Stimulated activated CD8-positive, alpha-beta memory T cell treated with anti-CD3 and anti-CD28 coated beads, Interleukin-12 subunit alpha, Interleukin-12 subunit beta, amount 100 ng/mL, for 24 hours (primary cell): ENCODE data around the gene SLC25A44.
"Not testable (repeated sequence)": the region's sequence is repeated elsewhere in the genome, so short reads cannot be mapped to it uniquely, and the experiment has no call there.

ENCODE experiments used
- DNase-seq: peaks from one replicate; pipeline ENCODE4 v3.0.0-alpha.2; 2020; ENCODE audit errors: extremely low read depth

The SLC25A44 gene

GRCh38 chr1:156204686-156205085 is 10.8 kb downstream of the SLC25A44 start:
- DNase-seq: no peak

GRCh38 chr1:156211243-156211642 is 17.3 kb downstream of the SLC25A44 start:
- DNase-seq: no peak

- DNase-seq: no peak
These were observed 18.2 kb downstream of the SLC25A44 start for GRCh38 chr1:156212130-156212529.

DNA sequence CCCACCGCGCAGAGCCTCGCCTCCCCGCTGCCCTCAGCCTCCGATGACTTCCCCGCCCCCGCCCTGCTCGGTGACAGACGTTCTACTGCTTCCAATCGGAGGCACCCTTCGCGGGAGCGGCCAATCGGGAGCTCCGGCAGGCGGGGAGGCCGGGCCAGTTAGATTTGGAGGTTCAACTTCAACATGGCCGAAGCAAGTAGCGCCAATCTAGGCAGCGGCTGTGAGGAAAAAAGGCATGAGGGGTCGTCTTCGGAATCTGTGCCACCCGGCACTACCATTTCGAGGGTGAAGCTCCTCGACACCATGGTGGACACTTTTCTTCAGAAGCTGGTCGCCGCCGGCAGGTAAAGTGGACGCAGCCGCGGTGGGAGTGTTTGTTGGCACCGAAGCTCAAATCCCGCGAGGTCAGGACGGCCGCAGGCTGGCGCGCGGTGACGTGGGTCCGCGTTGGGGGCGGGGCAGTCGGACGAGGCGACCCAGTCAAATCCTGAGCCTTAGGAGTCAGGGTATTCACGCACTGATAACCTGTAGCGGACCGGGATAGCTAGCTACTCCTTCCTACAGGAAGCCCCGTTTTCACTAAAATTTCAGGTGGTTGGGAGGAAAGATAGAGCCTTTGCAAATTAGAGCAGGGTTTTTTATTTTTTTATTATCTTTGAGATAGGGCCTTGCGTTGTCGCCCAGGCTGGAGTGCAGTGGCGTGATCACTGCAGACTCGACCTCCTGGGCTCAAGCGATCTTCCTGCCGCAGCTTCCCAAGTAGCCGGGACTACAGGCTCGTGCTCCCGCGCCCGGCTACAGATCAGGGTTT is 19.1 kb downstream of the SLC25A44 start, which contains the start of gene PMF1:
PMF1 (plus strand) TSS at position 175 of the 811 bp plus-strand sequence; CDS start at position 184, 9 bp downstream.
- DNase-seq: peak; percentile 91

- no peak for DNase-seq
These were observed 19.7 kb downstream of the SLC25A44 start for GRCh38 chr1:156213644-156213966.

GRCh38 chr1:156214024-156214748 is 20.3 kb downstream of the SLC25A44 start:
- DNase-seq: no peak

DNA sequence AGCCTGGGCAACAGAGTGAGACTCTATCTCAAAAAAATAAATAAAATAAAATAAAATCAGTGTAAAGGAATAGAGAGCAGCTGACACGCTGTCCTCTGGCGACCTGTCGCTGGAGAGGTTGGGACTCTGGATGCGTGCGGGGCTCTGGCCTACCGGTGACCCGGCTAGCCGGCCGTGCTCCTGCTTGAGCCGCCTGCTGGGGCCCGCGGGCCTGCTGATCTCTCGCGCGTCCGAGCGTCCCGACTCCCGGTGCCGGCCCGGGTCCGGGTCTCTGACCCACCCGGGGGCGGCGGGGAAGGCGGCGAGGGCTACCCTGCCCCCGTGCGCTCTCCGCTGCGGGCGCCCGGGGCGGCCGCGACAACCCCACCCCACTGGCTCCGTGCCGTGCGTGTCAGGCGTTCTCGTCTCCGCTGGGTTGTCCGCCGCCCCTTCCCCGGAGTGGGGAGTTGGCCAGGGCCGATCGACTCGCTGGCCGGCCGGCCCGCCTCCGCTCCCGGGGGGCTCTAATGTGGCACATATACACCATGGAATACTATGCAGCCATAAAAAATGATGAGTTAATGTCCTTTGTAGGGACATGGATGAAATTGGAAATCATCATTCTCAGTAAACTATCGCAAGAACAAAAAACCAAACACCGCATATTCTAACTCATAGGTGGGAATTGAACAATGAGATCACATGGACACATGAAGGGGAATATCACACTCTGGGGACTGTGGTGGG is 22.6 kb downstream of the SLC25A44 start:
- DNase-seq: not testable (repeated sequence)

DNA sequence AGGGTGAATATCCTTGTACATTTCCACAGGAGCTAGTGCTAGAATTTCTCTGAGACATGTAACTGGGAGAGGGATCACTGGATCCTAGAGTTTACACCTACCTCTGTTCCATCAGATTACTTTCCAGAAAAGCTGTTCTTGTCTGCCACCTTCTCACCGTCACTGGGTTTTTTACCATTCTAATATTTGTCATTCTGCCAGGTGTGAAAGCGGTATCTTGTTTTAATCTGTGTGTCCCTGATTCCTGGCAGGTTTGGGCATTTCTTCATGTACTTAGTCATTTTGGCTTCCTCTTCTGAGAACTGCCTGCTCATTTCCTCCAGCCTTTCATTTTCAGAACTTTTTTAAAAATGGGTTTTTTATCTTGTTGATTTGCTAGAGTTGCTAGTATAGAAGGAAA is 24.0 kb downstream of the SLC25A44 start:
- no peak for DNase-seq

- DNase-seq: no peak
These were observed 26.3 kb downstream of the SLC25A44 start for GRCh38 chr1:156220226-156220625.

DNA sequence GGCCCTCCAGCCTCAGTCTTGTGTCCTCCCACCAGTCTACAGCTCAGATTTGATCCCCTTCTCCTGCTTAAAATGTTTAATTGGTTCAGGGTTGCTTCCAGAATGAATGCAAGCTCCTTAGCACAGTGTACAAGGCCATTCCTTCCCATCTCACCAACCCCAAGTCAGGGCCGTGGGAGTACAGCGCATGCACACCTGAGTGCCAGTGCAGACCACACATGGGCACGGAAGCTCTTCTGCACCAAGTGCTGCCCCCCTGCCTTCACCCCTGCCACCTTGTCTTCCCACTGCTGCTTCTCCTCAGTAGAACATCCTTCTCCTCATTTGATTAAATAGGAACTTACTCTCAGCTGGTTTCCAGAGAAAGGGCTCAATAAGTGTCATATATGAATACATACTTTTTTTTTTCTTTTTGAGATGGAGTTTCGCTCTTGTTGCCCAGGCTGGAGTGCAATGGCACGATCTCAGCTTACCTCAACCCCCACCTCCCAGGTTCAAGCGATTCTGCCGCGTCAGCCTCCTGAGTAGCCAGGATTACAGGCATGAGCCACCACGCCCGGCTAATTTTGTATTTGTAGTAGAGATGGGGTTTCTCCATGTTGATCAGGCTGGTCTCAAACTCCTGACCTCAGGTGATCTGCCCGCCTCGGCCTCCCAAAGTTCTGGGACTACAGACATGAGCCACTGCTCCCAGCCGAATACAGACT is 28.2 kb downstream of the SLC25A44 start:
- DNase-seq: no peak

DNA sequence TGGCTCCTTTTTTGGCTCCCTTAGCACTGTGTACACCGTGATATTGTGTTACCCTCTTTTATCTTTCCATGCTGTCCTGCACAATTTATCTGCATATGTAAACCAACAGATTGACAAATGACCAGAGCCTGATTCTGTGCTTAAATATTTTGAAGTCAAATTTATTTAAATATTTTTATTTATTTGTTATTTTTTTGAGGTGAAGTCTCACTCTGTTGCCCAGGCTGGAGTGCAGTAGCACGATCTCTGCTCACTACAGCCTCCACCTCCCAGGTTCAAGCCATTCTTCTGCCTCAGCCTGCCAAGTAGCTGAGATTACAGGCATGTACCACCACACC is 31.7 kb downstream of the SLC25A44 start:
- no peak for DNase-seq

- DNase-seq: no peak
These were observed 32.2 kb downstream of the SLC25A44 start for GRCh38 chr1:156226116-156226538.

- DNase-seq: no peak
These were observed 32.9 kb downstream of the SLC25A44 start for GRCh38 chr1:156226782-156227181.

GRCh38 chr1:156228501-156228900 is 34.6 kb downstream of the SLC25A44 start:
- DNase-seq: no peak

- no peak for DNase-seq
These were observed 36.0 kb downstream of the SLC25A44 start for GRCh38 chr1:156229809-156230472.

GRCh38 chr1:156230473-156230837 is 36.6 kb downstream of the SLC25A44 start:
- no peak for DNase-seq

GRCh38 chr1:156232201-156232894 is 38.4 kb downstream of the SLC25A44 start:
- no peak for DNase-seq

GRCh38 chr1:156233426-156234127 is 39.7 kb downstream of the SLC25A44 start:
- DNase-seq: no peak

DNA sequence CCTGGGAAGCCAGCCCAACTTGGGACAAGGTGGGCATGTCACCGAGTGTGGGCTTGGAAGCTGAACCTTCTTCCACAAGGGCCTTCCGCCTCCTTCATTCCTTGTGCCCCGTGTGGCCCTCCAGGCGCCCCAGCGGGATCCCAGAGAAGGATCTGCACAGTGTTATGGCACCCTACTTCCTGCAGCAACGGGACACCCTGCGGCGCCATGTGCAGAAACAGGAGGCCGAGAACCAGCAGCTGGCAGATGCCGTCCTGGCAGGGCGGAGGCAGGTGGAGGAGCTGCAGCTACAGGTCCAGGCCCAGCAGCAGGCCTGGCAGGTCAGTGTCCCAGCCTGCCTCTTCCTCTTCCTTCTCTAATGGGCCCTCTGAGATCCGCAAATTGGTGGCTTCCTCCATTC is 42.3 kb downstream of the SLC25A44 start:
- DNase-seq: no peak

DNA sequence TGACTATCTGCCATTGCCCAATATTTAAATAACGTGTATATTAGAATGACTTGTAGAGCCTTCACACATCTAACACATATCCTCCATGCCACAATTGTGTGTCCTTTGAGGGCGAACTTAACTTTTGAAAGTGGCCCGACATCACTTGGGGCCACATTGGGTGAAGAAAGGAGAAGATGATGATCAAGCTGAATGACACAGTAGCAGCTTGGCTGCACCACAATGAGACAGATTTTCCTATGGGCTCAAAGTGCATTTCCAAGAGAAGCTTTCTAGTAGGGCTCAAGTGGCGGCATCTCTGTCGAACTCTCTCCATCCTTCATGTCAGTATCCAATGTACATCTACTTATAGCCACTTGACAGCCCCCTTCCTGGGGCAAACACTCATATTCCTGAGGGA is 44.3 kb downstream of the SLC25A44 start:
- no peak for DNase-seq
